AML-193 (cell line): ENCODE measurements around the gene POU3F3.

ENCODE experiments used
- DNase-seq, 2 experiments: peaks; one replicate each; lab custom pipeline; 2025; lab: John Stamatoyannopoulos, UW

The POU3F3 gene

GRCh38 chr2:104860451-104860790, 6.5 kb downstream of the POU3F3 start:
- no peak for DNase-seq

GRCh38 chr2:104861351-104862057, 7.6 kb downstream of the POU3F3 start:
- no peak for DNase-seq

GRCh38 chr2:104862058-104862941, 8.4 kb downstream of the POU3F3 start:
- DNase-seq = no peak

GRCh38 chr2:104863146-104863467, 9.2 kb downstream of the POU3F3 start:
- DNase-seq = no peak

- DNase-seq = no peak
Observed at GRCh38 chr2:104863468-104864279, 9.8 kb downstream of the POU3F3 start.

- no peak for DNase-seq
Observed at GRCh38 chr2:104864280-104865095, 10.6 kb downstream of the POU3F3 start.

GRCh38 chr2:104865096-104865470, 11.2 kb downstream of the POU3F3 start:
- no peak for DNase-seq

GRCh38 chr2:104866122-104866864, 12.4 kb downstream of the POU3F3 start:
- DNase-seq = no peak

- DNase-seq = no peak
Observed at GRCh38 chr2:104866883-104867812, 13.2 kb downstream of the POU3F3 start.

GRCh38 chr2:104867813-104868504, 14.0 kb downstream of the POU3F3 start:
- no peak for DNase-seq

- no peak for DNase-seq
Observed at GRCh38 chr2:104868505-104868866, 14.6 kb downstream of the POU3F3 start.

- no peak for DNase-seq
Observed at GRCh38 chr2:104870100-104870975, 16.4 kb downstream of the POU3F3 start.

GRCh38 chr2:104871649-104871971, 17.7 kb downstream of the POU3F3 start:
- no peak for DNase-seq

- no peak for DNase-seq
Observed at GRCh38 chr2:104871972-104872865, 18.3 kb downstream of the POU3F3 start.

GRCh38 chr2:104872866-104873688, 19.2 kb downstream of the POU3F3 start:
- DNase-seq = peak; percentile 73 to 80

GRCh38 chr2:104873689-104874054, 19.8 kb downstream of the POU3F3 start:
- DNase-seq = no peak

- DNase-seq = no peak
Observed at GRCh38 chr2:104874230-104874629, 20.3 kb downstream of the POU3F3 start.
